HEK293T (cell line): Measurements from ENCODE around the gene PRKCA.

Source experiments
- ARNT ChIP-seq: fragments of 450-650 bp; IDR thresholded peaks from 2 replicates; pipeline ENCODE4 v1.6.1; 2017; ENCODE audit warnings: mild to moderate bottlenecking
- BHLHE40 ChIP-seq: fragments of 450-650 bp; IDR thresholded peaks from 2 replicates; pipeline ENCODE4 v1.6.1; 2016; ENCODE audit warnings: mild to moderate bottlenecking, moderate library complexity, borderline replicate concordance
- ELF4 ChIP-seq: fragments of 450-650 bp; IDR thresholded peaks from 2 replicates; pipeline ENCODE4 v1.6.1; 2017; ENCODE audit warnings: antibody characterized with exemption
- FOXA1 ChIP-seq: fragments of 450-650 bp; IDR thresholded peaks from 2 replicates; pipeline ENCODE4 v1.6.1; 2016; ENCODE audit warnings: mild to moderate bottlenecking
- FOXK2 ChIP-seq: fragments of 450-650 bp; IDR thresholded peaks from 2 replicates; pipeline ENCODE4 v1.6.1; 2016; ENCODE audit warnings: mild to moderate bottlenecking
- L3MBTL2 ChIP-seq: fragments of 450-650 bp; conservative IDR thresholded peaks from 2 replicates; pipeline ENCODE4 v1.6.1; 2016; ENCODE audit warnings: mild to moderate bottlenecking
- NFRKB ChIP-seq: fragments of 450-650 bp; IDR thresholded peaks from 2 replicates; pipeline ENCODE4 v1.6.1; 2016; ENCODE audit warnings: mild to moderate bottlenecking, moderate library complexity
- SP1 ChIP-seq: fragments of 450-650 bp; IDR thresholded peaks from 2 replicates; pipeline ENCODE4 v1.6.1; 2017
- SUZ12 ChIP-seq: fragments of 450-650 bp; IDR thresholded peaks from 2 replicates; pipeline ENCODE4 v1.6.1; 2016; ENCODE audit warnings: mild to moderate bottlenecking

GRCh38 chr17:66371561-66371960 lies 69.1 kb downstream of the PRKCA start:
- TF ChIP-seq SP1 (no peak), NFRKB (no peak), FOXA1 (no peak), ARNT (no peak), L3MBTL2 (no peak), ELF4 (no peak), SUZ12 (no peak), BHLHE40 (no peak), FOXK2 (no peak)
